WI38 (cell line): Measurements from ENCODE around the gene ERCC4.

Source experiments
- H3K4me3 ChIP-seq: 2 replicates; pipeline ENCODE4 v1.5.1; 2011; ENCODE audit warnings: low read depth, mild to moderate bottlenecking, control low read depth, low read length
- TF ChIP-seq, protein P1 (sequence below): IDR thresholded peaks from 2 replicates; pipeline ENCODE4 v1.5.1; 2012; ENCODE audit warnings: low read depth, mild to moderate bottlenecking, control low read depth, low read length

Gene ERCC4

GRCh38 chr16:13936596-13937081, 16.7 kb downstream of the ERCC4 start:
- H3K4me3 ChIP-seq = no peak overlapping the region
- TF ChIP-seq, protein P1, sequence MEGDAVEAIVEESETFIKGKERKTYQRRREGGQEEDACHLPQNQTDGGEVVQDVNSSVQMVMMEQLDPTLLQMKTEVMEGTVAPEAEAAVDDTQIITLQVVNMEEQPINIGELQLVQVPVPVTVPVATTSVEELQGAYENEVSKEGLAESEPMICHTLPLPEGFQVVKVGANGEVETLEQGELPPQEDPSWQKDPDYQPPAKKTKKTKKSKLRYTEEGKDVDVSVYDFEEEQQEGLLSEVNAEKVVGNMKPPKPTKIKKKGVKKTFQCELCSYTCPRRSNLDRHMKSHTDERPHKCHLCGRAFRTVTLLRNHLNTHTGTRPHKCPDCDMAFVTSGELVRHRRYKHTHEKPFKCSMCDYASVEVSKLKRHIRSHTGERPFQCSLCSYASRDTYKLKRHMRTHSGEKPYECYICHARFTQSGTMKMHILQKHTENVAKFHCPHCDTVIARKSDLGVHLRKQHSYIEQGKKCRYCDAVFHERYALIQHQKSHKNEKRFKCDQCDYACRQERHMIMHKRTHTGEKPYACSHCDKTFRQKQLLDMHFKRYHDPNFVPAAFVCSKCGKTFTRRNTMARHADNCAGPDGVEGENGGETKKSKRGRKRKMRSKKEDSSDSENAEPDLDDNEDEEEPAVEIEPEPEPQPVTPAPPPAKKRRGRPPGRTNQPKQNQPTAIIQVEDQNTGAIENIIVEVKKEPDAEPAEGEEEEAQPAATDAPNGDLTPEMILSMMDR = no peak

GRCh38 chr16:13937411-13937810, 17.5 kb downstream of the ERCC4 start:
- no peak overlapping the region for H3K4me3 ChIP-seq
- TF ChIP-seq, protein P1 = no peak

DNA sequence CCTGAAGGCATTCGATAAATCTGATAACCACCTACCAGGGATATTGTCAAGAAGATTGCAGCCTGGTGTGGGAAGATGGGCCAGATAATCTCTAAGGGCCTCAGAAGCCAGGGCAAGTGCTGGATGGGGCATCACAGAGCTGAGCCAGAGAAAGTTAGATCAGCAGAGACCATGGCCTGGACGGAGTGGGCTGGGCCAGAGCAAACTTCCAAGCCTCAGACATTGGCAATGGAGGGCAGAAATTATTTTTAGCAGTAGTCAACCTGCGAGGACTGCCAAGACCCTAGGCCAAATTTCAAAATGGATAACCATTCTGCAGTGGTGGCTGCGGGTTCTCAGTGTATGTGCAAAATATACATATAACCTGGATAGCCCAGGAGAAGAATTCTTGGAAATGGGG, 18.5 kb downstream of the ERCC4 start:
- no peak overlapping the region for H3K4me3 ChIP-seq
- TF ChIP-seq, protein P1 = no peak

DNA sequence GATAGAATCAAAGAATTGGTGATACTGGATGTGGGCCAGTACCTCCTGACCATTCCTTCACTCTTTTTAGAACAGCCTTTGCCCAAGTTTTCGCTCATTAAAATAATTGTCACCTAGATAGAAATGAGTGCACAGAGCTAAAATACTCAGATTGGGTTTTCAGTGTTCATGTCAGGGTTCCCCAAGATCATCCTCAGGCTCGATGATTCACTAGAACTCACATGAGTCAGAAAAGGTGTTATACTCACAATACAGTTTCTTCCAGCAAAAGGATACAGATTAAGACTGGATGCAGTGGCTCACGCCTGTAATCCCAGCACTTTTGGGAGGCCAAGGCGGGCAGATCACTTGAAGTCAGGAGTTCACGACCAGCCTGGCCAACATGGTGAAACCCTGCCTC, 19.9 kb downstream of the ERCC4 start:
- H3K4me3 ChIP-seq = no peak overlapping the region
- TF ChIP-seq, protein P1 = no peak

GRCh38 chr16:13940397-13940933, 20.5 kb downstream of the ERCC4 start:
- TF ChIP-seq, protein P1 = no peak
- H3K4me3 ChIP-seq = no peak overlapping the region

GRCh38 chr16:13944816-13945215, 24.9 kb downstream of the ERCC4 start:
- H3K4me3 ChIP-seq = no peak overlapping the region
- TF ChIP-seq, protein P1 = no peak

DNA sequence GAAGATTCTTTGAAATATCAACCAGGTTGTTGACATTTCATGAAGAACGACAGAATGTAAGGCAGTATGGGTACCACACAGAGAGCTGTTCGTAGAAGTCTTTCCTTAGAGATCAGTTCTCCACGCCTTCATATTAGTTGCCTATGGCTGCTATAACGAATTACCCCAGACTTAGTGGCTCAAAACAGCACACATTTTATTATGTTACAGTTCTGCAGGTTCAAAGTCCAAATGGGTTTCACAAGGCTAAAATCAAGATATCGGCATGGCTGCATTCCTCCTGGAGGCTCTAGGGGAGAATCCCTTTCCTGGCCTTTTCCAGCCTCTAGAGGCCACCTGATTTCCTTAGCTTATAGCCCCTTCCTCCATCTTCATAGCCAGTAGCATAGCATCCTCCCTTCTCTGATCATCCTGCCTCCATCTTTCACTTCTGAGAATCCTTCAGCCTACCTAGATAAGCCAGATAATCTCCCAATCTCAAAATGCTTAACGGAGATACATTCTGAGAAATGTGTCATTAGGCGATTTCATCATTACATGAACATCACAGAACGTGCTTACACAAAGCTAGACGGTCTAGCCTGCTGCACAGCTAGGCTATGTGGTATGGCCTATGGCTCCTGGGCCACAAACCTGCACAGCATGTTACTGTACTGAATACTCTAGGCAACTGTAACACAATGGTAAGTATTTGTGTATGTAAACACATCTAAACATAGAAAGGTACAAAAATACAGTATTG, 26.0 kb downstream of the ERCC4 start:
- H3K4me3 ChIP-seq = no peak overlapping the region
- TF ChIP-seq, protein P1 = no peak
